Measurements from ENCODE around the gene PACC1. TPM values are rescaled to one million over a fixed set of nuclear protein-coding genes. Genes with fewer than 3 reads are reported as not detected.

The PACC1 gene
- total RNA-seq, 4 donors from 2014 or later: 3.3 to 33.2 (median 11.4) TPM

DNA sequence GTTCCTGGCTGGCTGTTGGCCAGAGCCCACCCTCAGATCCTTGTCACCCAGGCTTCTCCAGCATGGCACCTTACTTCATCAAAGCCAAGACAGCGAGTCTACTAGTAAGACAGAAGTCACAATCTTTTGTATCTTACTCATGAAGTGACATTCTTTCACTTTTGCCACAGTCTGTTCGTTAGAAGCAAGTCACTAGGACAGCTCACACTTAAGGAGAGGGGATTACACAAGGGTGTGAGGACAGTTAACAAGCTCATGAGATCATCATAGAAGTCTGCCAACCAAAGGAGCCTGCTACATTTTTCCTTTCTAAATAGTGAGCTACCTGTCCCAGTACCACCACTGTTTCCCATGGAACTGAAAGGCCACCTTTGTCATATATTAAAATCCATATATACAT, 61.5 kb downstream of the PACC1 start:
- DNase-seq (ENCODE audit: low spot score in 2 of 2): no peak
- TF ChIP-seq POLR2A (IDR thresholded peaks at IDR 0.05): no peak
- no peak for TF ChIP-seq EP300 (IDR thresholded peaks at IDR 0.05)
- TF ChIP-seq, protein P1, sequence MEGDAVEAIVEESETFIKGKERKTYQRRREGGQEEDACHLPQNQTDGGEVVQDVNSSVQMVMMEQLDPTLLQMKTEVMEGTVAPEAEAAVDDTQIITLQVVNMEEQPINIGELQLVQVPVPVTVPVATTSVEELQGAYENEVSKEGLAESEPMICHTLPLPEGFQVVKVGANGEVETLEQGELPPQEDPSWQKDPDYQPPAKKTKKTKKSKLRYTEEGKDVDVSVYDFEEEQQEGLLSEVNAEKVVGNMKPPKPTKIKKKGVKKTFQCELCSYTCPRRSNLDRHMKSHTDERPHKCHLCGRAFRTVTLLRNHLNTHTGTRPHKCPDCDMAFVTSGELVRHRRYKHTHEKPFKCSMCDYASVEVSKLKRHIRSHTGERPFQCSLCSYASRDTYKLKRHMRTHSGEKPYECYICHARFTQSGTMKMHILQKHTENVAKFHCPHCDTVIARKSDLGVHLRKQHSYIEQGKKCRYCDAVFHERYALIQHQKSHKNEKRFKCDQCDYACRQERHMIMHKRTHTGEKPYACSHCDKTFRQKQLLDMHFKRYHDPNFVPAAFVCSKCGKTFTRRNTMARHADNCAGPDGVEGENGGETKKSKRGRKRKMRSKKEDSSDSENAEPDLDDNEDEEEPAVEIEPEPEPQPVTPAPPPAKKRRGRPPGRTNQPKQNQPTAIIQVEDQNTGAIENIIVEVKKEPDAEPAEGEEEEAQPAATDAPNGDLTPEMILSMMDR (IDR thresholded peaks at IDR 0.05): no peak
- H3K27ac ChIP-seq: no peak overlapping the region
- H3K4me3 ChIP-seq: no peak overlapping the region
- H3K36me3 ChIP-seq: peaks cover 0 to 64% (median 0%) of the 10 kb centered on the region in 3 donors
- no peaks in the 10 kb centered on the region for H3K4me1 ChIP-seq
- H3K27me3 ChIP-seq: no peaks in the 10 kb centered on the region
- WGBS, 2 donors: 89 to 91% methylated on average over 2 of the region's 2 CpGs
- H3K9me3 ChIP-seq: no peaks in the 10 kb centered on the region

DNA sequence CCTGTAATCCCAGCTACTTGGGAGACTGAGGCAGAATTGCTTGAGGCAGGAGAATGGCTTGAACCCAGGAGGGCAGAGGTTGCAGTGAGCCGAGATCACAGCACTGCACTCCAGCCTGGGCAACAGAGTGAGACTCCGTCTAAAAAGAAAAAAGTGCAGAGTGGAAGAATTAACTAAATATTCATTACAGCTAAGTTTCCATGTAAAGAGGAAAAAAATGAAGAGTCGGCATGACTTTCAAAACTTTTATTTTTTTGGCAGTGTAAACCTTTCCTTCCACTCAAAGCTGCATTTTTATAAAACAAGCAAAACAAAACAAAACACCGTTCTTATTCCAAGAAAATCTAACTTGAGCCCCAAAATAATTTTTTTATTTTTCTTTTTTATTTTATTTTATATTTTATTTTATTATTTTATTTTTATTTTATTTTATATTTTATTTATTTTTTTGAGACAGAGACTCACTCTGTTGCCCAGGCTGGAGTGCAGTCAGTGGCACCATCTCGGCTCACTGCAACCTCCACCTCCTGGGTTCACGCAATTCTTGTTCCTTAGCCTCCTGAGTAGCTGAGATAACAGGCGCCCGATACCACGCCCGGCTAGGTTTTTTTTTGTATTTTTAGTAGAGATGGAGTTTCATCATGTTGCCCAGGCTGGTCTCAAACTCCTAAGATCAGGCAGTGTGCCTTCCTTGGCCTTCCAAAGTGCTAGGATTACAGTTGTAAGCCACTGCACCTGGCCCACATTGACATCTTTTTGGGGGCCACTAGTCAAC, 62.9 kb downstream of the PACC1 start:
- Histone ChIP-seq H3K4me3 (no peak overlapping the region), H3K9me3 (no peaks in the 10 kb centered on the region), H3K27me3 (no peaks in the 10 kb centered on the region), H3K4me1 (no peaks in the 10 kb centered on the region), H3K27ac (no peak overlapping the region), H3K36me3 (peaks cover 0 to 59% (median 0%) of the 10 kb centered on the region in 3 donors)
- WGBS, 2 donors: 77 to 79% methylated on average over 10 of the region's 10 CpGs
- no peak for DNase-seq (ENCODE audit: low spot score in 2 of 2)
- TF ChIP-seq EP300 (IDR thresholded peaks at IDR 0.05): no peak
- TF ChIP-seq POLR2A (IDR thresholded peaks at IDR 0.05): no peak
- TF ChIP-seq, protein P1 (IDR thresholded peaks at IDR 0.05): no peak

DNA sequence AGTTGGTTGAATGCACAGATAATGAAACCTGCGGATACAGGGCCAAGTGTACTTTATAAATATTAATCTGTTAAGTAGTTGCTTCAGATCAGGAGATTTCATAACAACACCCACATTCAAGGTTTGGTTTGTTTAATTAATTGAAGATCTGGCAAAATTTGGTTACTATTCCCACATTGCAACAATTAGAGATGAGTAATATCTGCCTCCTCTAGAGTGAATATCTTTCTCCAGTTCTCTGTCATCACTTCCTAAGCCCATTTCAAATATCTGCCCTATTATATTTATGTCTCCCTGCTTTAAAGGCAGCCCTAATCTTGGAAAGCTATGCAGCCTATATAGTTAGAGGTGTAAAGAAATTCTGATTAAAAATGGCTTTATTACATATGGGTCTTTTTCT, 68.1 kb downstream of the PACC1 start:
- no peak for DNase-seq (ENCODE audit: low spot score in 2 of 2)
- H3K27ac ChIP-seq: no peak overlapping the region
- H3K9me3 ChIP-seq: no peaks in the 10 kb centered on the region
- H3K36me3 ChIP-seq: peaks cover 0 to 57% (median 0%) of the 10 kb centered on the region in 3 donors
- no peaks in the 10 kb centered on the region for H3K27me3 ChIP-seq
- H3K4me1 ChIP-seq: no peaks in the 10 kb centered on the region
- H3K4me3 ChIP-seq: no peak overlapping the region
- TF ChIP-seq EP300 (IDR thresholded peaks at IDR 0.05) (no peak), POLR2A (IDR thresholded peaks at IDR 0.05) (no peak)
- TF ChIP-seq, protein P1 (IDR thresholded peaks at IDR 0.05): no peak
- WGBS, 2 donors: 96 to 100% methylated on average over 1 of the region's 1 CpG

DNA sequence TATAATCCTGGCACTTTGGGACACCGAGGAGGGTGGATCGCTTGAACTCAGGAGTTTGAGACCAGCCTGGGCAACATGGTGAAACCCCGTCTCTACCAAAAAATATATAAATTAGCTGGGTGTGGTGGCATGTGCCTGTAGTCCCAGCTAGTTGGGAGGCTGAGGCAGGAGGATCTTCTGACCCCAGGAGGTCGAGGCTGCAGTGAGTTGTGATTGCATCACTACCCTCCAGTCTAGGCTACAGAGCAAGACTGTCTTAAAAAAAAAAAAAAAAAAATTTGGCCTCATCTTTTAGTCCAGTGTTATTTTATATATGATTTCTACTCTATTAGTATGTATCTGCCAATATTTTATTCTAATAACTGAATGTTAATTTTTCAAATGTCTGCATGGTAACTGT, 69.8 kb downstream of the PACC1 start:
- H3K4me1 ChIP-seq: no peaks in the 10 kb centered on the region
- WGBS, 2 donors: 95 to 97% methylated on average over 4 of the region's 4 CpGs
- no peaks in the 10 kb centered on the region for H3K9me3 ChIP-seq
- TF ChIP-seq POLR2A (IDR thresholded peaks at IDR 0.05) (no peak), EP300 (IDR thresholded peaks at IDR 0.05) (no peak)
- TF ChIP-seq, protein P1 (IDR thresholded peaks at IDR 0.05): no peak
- DNase-seq (ENCODE audit: low spot score in 2 of 2): no peak
- H3K4me3 ChIP-seq: no peak overlapping the region
- no peak overlapping the region for H3K27ac ChIP-seq
- H3K36me3 ChIP-seq: peaks cover 0 to 46% (median 0%) of the 10 kb centered on the region in 3 donors
- no peaks in the 10 kb centered on the region for H3K27me3 ChIP-seq

DNA sequence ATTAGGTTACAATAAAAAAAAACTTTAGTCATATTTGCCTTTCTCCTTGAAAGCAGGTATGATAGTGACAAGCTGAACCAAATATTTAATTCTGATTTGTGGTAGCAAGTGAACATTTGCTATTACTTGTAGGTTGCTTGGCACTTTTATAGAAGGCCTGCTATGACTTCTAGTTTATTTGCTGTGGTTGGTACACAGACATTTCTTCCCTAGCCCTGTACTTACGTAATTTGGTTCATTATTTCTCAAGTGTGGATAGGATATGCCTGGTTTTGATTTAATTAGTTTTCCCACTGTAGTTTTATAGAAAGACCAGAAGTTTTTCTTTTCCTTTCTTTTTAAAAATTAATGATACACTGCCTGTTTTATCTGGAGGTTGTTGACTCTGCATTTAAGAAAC, 73.6 kb downstream of the PACC1 start:
- H3K4me1 ChIP-seq: no peaks in the 10 kb centered on the region
- H3K4me3 ChIP-seq: no peak overlapping the region
- H3K27ac ChIP-seq: no peak overlapping the region
- DNase-seq (ENCODE audit: low spot score in 2 of 2): no peak
- 88 to 89% methylated on average over 1 of the region's 1 CpG for WGBS, 2 donors
- no peaks in the 10 kb centered on the region for H3K27me3 ChIP-seq
- TF ChIP-seq EP300 (IDR thresholded peaks at IDR 0.05) (no peak), POLR2A (IDR thresholded peaks at IDR 0.05) (no peak)
- TF ChIP-seq, protein P1 (IDR thresholded peaks at IDR 0.05): no peak
- no peaks in the 10 kb centered on the region for H3K9me3 ChIP-seq
- peaks cover 0 to 45% (median 0%) of the 10 kb centered on the region in 3 donors for H3K36me3 ChIP-seq
